ENCODE data around the gene SLMAP. TPM values are rescaled to one million over a fixed set of nuclear protein-coding genes. Genes with fewer than 3 reads are reported as not detected.

SLMAP gene
- polyA plus RNA-seq, 2 of the 4 experiments (the other 2 are of a cell fraction), result 15.2 to 33.1 TPM

GRCh38 chr3:57810471-57811137, 54.5 kb downstream of the SLMAP start:
- DNase-seq (ENCODE audit: low read depth in 1 of 2, low spot score in 1 of 2), result no peak
- TF ChIP-seq RAD21 (conservative IDR thresholded peaks at IDR 0.05 in 1 of 2, IDR thresholded peaks at IDR 0.05 in 1 of 2) (no peak), MAFK (IDR thresholded peaks at IDR 0.05; ENCODE audit: partially characterized antibody) (peak; percentile 55), RNF2 (IDR thresholded peaks at IDR 0.05; ENCODE audit: borderline replicate concordance, low read depth) (no peak), ZNF302 (CRISPR knock-in tag; IDR thresholded peaks at IDR 0.05) (no peak), RARB (CRISPR knock-in tag; IDR thresholded peaks at IDR 0.05) (no peak), KDM1A (IDR thresholded peaks at IDR 0.05; ENCODE audit: low read depth) (no peak), POLR2AphosphoS2 (conservative IDR thresholded peaks at IDR 0.05; ENCODE audit: low read length) (no peak), SMC3 (IDR thresholded peaks at IDR 0.05) (no peak)
- POLR2A ChIA-PET, result no interaction called here
- Histone ChIP-seq H3K9me3 (0 out of 3 replicates have a peak, but pooled peaks cover 5% of the 10 kb centered on the region), H3K27ac (no peak overlapping the region), H3K4me3 (no peak overlapping the region), H3K4me2 (no peak overlapping the region), H3K4me1 (peaks cover 8% of the 10 kb centered on the region)
- no peak for FAIRE-seq
- ATAC-seq, result no peak
- CTCF ChIA-PET, result interaction anchor here (1.5 kb wide), 1 partner anchor 19 kb away, joined by 4 read pairs; no protein-coding TSS in a partner anchor
- WGBS (ENCODE audit: missing lambda C conversion rate), result 91% methylated on average over 9 of the region's 9 CpGs

- WGBS (ENCODE audit: missing lambda C conversion rate), result 91% methylated on average over 6 of the region's 6 CpGs
- no peak for ATAC-seq
- no peak for FAIRE-seq
- TF ChIP-seq HOXB5 (CRISPR knock-in tag; IDR thresholded peaks at IDR 0.05) (no peak), POLR2A (IDR thresholded peaks at IDR 0.05; ENCODE audit: low read length) (no peak), GATA3 (IDR thresholded peaks at IDR 0.05; ENCODE audit: borderline replicate concordance) (no peak), HEYL (CRISPR knock-in tag; IDR thresholded peaks at IDR 0.05) (no peak)
- CTCF ChIA-PET, result no interaction called here
- no peak overlapping the region for H3K4me2 ChIP-seq
- H3K4me1 ChIP-seq, result peaks cover 17% of the 10 kb centered on the region
- no peak for DNase-seq (ENCODE audit: low read depth in 1 of 2, low spot score in 1 of 2)
- H3K9me3 ChIP-seq, result 0 out of 3 replicates have a peak, but pooled peaks cover 5% of the 10 kb centered on the region
- H3K4me3 ChIP-seq, result no peak overlapping the region
- no peak overlapping the region for H3K27ac ChIP-seq
- POLR2A ChIA-PET, result no interaction called here
Measured at GRCh38 chr3:57815036-57815435, 58.9 kb downstream of the SLMAP start.

GRCh38 chr3:57816471-57817095, 60.5 kb downstream of the SLMAP start:
- ChIA-PET CTCF (interaction anchor here (0.8 kb wide), 1 partner anchor 60 kb away, joined by 3 read pairs; the partner anchor contains the start of gene SLMAP), POLR2A (no interaction called here)
- ATAC-seq (no peak), FAIRE-seq (no peak), DNase-seq (ENCODE audit: low read depth in 1 of 2, low spot score in 1 of 2) (no peak)
- no peak overlapping the region for H3K4me3 ChIP-seq
- TF ChIP-seq POLR2AphosphoS2 (conservative IDR thresholded peaks at IDR 0.05; ENCODE audit: low read length) (no peak), KDM1A (IDR thresholded peaks at IDR 0.05; ENCODE audit: low read depth) (no peak), HEYL (CRISPR knock-in tag; IDR thresholded peaks at IDR 0.05) (no peak), MYC (IDR thresholded peaks at IDR 0.05; ENCODE audit: borderline replicate concordance, low read length) (no peak), RARB (CRISPR knock-in tag; IDR thresholded peaks at IDR 0.05) (no peak), PHF8 (IDR thresholded peaks at IDR 0.05; ENCODE audit: borderline replicate concordance, low read depth) (no peak), MAFK (IDR thresholded peaks at IDR 0.05; ENCODE audit: partially characterized antibody) (no peak), FOSB (CRISPR knock-in tag; IDR thresholded peaks at IDR 0.05) (no peak)
- TF ChIP-seq, protein P1, sequence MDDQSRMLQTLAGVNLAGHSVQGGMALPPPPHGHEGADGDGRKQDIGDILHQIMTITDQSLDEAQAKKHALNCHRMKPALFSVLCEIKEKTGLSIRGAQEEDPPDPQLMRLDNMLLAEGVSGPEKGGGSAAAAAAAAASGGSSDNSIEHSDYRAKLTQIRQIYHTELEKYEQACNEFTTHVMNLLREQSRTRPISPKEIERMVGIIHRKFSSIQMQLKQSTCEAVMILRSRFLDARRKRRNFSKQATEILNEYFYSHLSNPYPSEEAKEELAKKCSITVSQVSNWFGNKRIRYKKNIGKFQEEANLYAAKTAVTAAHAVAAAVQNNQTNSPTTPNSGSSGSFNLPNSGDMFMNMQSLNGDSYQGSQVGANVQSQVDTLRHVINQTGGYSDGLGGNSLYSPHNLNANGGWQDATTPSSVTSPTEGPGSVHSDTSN (IDR thresholded peaks at IDR 0.05), result no peak
- TF ChIP-seq, protein P2, sequence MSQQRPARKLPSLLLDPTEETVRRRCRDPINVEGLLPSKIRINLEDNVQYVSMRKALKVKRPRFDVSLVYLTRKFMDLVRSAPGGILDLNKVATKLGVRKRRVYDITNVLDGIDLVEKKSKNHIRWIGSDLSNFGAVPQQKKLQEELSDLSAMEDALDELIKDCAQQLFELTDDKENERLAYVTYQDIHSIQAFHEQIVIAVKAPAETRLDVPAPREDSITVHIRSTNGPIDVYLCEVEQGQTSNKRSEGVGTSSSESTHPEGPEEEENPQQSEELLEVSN (IDR thresholded peaks at IDR 0.05; ENCODE audit: borderline replicate concordance, low read depth), result no peak
- no peak overlapping the region for H3K4me2 ChIP-seq
- no peak overlapping the region for H3K27ac ChIP-seq
- peaks cover 29% of the 10 kb centered on the region for H3K4me1 ChIP-seq
- 0 out of 3 replicates have a peak, but pooled peaks cover 5% of the 10 kb centered on the region for H3K9me3 ChIP-seq

DNA sequence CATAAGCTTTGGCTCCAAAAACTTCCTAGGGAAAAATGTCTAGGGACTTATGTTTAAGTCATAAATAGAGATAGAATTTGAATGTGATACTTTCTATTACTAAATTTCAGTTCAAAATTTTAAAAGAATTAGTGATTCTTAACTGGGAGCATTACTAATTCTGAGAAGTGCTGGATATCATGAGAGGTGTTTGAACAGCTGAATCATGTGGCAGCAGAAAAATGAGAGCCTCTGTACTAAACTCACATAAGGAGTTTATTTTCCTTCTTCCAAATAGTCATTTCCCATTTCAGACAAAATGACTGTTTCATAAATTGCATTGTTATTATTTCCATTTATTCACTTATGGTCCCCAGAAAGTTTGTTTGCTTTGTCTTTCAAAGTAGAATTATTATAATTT, 62.7 kb downstream of the SLMAP start:
- ChIA-PET CTCF (no interaction called here), POLR2A (no interaction called here)
- Histone ChIP-seq H3K27ac (no peak overlapping the region), H3K4me2 (peak overlapping the region; percentile 34; the same call in 1 of the 3 replicates), H3K4me3 (no peak overlapping the region), H3K9me3 (no peaks in the 10 kb centered on the region), H3K4me1 (peaks cover 39% of the 10 kb centered on the region)
- DNase-seq (ENCODE audit: low read depth in 1 of 2, low spot score in 1 of 2), result no peak
- FAIRE-seq, result no peak
- ATAC-seq, result no peak
- no peak for TF ChIP-seq RFX5 (IDR thresholded peaks at IDR 0.05)
